Thoracic aorta (tissue), 2 donors: ENCODE results near the gene EIF2S3B. TPM values are rescaled to one million over a fixed set of nuclear protein-coding genes. Genes with fewer than 3 reads are reported as not detected.
"Not testable (repeated sequence)": the region's sequence is repeated elsewhere in the genome, so short reads cannot be mapped to it uniquely, and the experiment has no call there.

Experiments used
- ATAC-seq: fragments of 150-250 bp; one replicate; pipeline ENCODE4 v1.8.0; 2017; ENCODE audit warnings: low read depth; ENCODE audit not compliant: insufficient number of reproducible peaks, low FRiP score
- DNase-seq: peaks from one replicate; pipeline ENCODE4 v3.0.0-alpha.2; 2020; ENCODE audit warnings: low spot score
- H3K27ac ChIP-seq, 2 donors: fragments of 200-600 bp; sonication (generic); 1 replicate in 1 of 2; 2 replicates in 1 of 2; pipeline ENCODE4 v1.5.1; 2016; ENCODE audit warnings: mild to moderate bottlenecking in 2 of 2, moderate library complexity in 2 of 2
- H3K27me3 ChIP-seq: fragments of 200-600 bp; sonication (generic); replicated peaks from 2 replicates; pipeline ENCODE4 v1.6.0; 2016; ENCODE audit warnings: mild to moderate bottlenecking; ENCODE audit not compliant: insufficient read depth
- H3K36me3 ChIP-seq: fragments of 200-600 bp; sonication (generic); one replicate; pipeline ENCODE4 v1.5.1; 2016
- H3K4me1 ChIP-seq, 2 donors: fragments of 200-600 bp; sonication (generic); 1 replicate in 1 of 2; 2 replicates in 1 of 2; pipeline versions ENCODE4 v1.5.1 to v1.6.0; 2016; ENCODE audit warnings: low read depth in 2 of 2, mild to moderate bottlenecking in 1 of 2; ENCODE audit not compliant: control insufficient read depth in 1 of 2
- H3K4me3 ChIP-seq: fragments of 200-600 bp; sonication (generic); 2 replicates; pipeline ENCODE4 v1.5.1; 2016; ENCODE audit warnings: mild to moderate bottlenecking
- H3K9me3 ChIP-seq: fragments of 200-600 bp; sonication (generic); 2 replicates; pipeline ENCODE4 v1.5.1; 2016
- CTCF ChIP-seq: fragments of 200-600 bp; sonication (generic); IDR thresholded peaks from one replicate; pipeline ENCODE4 v1.5.1; 2019; ENCODE audit warnings: antibody characterized with exemption
- total RNA-seq, 2 donors: library from RNA; depleted of rRNA; stranded (reverse); fragments of >200 nt; gene quantifications; one replicate each; pipeline versions ENCODE4 v1.1.0 to v1.2.3, GENCODE V29; 2016

Gene EIF2S3B
- under 1 TPM in 1 of 2 donors, not detected in 1; 0.56 TPM for total RNA-seq

GRCh38 chr12:10505620-10506019, at the start of gene EIF2S3B:
TSS of gene EIF2S3B (plus strand) at chr12:10505890. CDS start at chr12:10505903, 13 bp downstream.
- ATAC-seq (no peak), DNase-seq (no peak)
- Histone ChIP-seq H3K27ac (no peak within 1 kb of the TSS), H3K4me1 (no peaks in the 10 kb centered on the region), H3K4me3 (no peak within 1 kb of the TSS), H3K36me3 (no peaks in the 10 kb centered on the region), H3K27me3 (no peaks in the 10 kb centered on the region), H3K9me3 (no peaks in the 10 kb centered on the region)
- no peak for TF ChIP-seq CTCF

GRCh38 chr12:10456856-10457255, 48.8 kb upstream of the EIF2S3B start:
- Histone ChIP-seq H3K36me3 (no peaks in the 10 kb centered on the region), H3K4me1 (no peaks in the 10 kb centered on the region), H3K27ac (no peak overlapping the region), H3K27me3 (no peaks in the 10 kb centered on the region), H3K4me3 (no peak overlapping the region), H3K9me3 (peaks cover 14% of the 10 kb centered on the region)
- ATAC-seq (no peak), DNase-seq (no peak)
- no peak for TF ChIP-seq CTCF

DNA sequence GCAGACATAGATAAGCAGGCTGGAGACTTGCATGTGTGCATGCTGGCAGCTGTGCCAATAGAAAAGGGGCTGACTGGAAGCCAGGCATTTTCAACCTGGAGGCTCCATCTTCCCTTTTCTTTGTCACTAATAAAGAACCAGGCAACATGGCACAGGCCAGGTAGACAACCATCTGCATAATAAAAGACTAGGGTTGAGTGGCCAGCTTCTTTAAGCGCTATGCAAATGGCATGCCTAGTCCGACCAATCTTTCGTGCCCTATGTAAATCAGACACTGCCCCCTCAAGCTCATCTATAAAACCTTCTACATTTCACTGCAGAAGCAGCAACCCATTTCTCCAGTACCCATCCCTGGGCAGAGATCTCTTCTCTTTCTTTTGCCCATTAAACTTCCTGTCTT, 47.9 kb upstream of the EIF2S3B start:
- no peaks in the 10 kb centered on the region for H3K27me3 ChIP-seq
- no peak for TF ChIP-seq CTCF

GRCh38 chr12:10466311-10466710, 39.4 kb upstream of the EIF2S3B start:
- no peaks in the 10 kb centered on the region for H3K27me3 ChIP-seq
- DNase-seq (no peak), ATAC-seq (no peak)
- no peak for TF ChIP-seq CTCF
- H3K4me3 ChIP-seq: no peak overlapping the region
- H3K36me3 ChIP-seq: no peaks in the 10 kb centered on the region
- no peak overlapping the region for H3K27ac ChIP-seq
- H3K9me3 ChIP-seq: no peaks in the 10 kb centered on the region
- no peaks in the 10 kb centered on the region for H3K4me1 ChIP-seq

More for the DNA sequence above, 47.9 kb upstream of the EIF2S3B start:
- no peak for DNase-seq
- Histone ChIP-seq H3K4me3 (no peak overlapping the region), H3K36me3 (no peaks in the 10 kb centered on the region), H3K27ac (no peak overlapping the region), H3K4me1 (no peaks in the 10 kb centered on the region), H3K9me3 (peaks cover 14% of the 10 kb centered on the region)
- no peak for ATAC-seq

- TF ChIP-seq CTCF: no peak
- no peaks in the 10 kb centered on the region for H3K36me3 ChIP-seq
- ATAC-seq: no peak
These were observed 36.0 kb upstream of the EIF2S3B start for GRCh38 chr12:10469701-10470100.

DNA sequence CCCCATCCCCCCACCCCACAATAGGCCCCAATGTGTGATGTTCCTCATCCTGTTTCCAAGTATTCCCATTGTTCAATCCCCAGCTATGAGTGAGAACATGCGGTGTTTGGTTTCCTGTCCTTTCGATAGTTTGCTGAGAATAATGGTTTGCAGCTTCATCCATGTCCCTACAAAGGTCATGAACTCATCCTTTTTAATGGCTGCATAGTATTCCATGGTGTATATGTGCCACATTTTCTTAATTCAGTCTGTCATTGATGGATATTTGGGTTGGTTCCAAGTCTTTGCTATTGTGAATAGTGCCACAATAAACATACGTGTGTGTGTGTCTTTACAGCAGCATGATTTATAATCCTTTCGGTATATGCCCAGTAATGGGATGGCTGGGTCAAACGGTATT, 32.9 kb upstream of the EIF2S3B start:
- not testable (repeated sequence) for DNase-seq, H3K4me3 ChIP-seq, H3K9me3 ChIP-seq, H3K36me3 ChIP-seq, H3K4me1 ChIP-seq, ATAC-seq, H3K27ac ChIP-seq, H3K27me3 ChIP-seq

More at GRCh38 chr12:10469701-10470100, 36.0 kb upstream of the EIF2S3B start:
- no peaks in the 10 kb centered on the region for H3K27me3 ChIP-seq
- H3K27ac ChIP-seq: no peak overlapping the region
- DNase-seq: no peak
- no peaks in the 10 kb centered on the region for H3K4me1 ChIP-seq
- no peak overlapping the region for H3K4me3 ChIP-seq
- no peaks in the 10 kb centered on the region for H3K9me3 ChIP-seq

GRCh38 chr12:10481901-10482300, 23.8 kb upstream of the EIF2S3B start:
- ATAC-seq, H3K27me3 ChIP-seq, H3K4me1 ChIP-seq, H3K36me3 ChIP-seq, DNase-seq, H3K27ac ChIP-seq, H3K4me3 ChIP-seq, H3K9me3 ChIP-seq: not testable (repeated sequence)

DNA sequence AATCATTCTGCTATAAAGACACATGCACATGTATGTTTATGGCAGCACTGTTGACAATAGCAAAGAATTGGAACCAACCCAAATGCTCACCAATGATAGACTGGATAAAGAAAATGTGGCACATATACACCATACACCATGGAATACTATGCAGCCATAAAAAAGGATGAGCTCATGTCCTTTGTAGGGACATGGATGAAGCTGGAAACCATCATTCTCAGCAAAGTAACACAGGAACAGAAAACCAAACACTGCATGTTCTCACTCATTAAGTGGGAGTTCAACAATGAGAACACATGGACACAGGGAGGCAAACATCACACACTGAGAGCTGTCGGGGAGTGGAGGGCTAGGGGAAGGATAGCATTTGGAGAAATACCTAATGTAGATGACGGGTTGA, 18.4 kb upstream of the EIF2S3B start:
- H3K4me3 ChIP-seq, DNase-seq, H3K9me3 ChIP-seq, H3K36me3 ChIP-seq, ATAC-seq, H3K4me1 ChIP-seq, H3K27me3 ChIP-seq, H3K27ac ChIP-seq: not testable (repeated sequence)
